ENCODE results near the gene ZNF536. TPM values are rescaled to one million over a fixed set of nuclear protein-coding genes. Genes with fewer than 3 reads are reported as not detected.

ZNF536 gene
- total RNA-seq, 1 experiment from 2014 or later = not detected

DNA sequence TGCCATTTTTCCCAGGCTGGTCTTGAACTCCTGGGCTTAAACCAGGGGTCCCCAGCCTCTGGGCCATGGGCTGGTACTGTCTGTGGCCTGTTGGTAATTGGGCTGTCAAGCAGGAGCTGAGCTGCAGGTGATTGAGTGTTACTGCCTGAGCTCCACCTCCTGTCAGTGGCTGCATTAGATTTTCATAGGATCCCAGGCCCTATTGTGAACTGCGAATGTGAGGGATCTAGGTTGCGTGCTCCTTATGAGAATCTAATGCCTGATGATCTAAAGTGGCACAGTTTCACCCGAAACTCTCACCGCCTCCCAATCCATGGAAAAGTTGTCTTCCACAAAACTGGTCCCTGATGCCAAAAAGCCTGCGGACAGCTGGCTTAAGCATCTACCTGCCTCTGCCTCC, 16.6 kb upstream of the ZNF536 start:
- intact Hi-C loops (cut with micrococcal nuclease) = no loop called here
- ChIA-PET POLR2A (ENCODE audit: unreplicated experiment) (no interaction called here), CTCF (no interaction called here)
- Histone ChIP-seq H2AFZ (ENCODE audit: low read length) (no peak overlapping the region), H4K20me1 (ENCODE audit: low read length) (no peaks in the 10 kb centered on the region), H3K4me1 (ENCODE audit: insufficient read depth, low read length) (no peaks in the 10 kb centered on the region), H3K36me3 (ENCODE audit: low read depth, low read length) (no peaks in the 10 kb centered on the region), H3K9ac (ENCODE audit: low read length) (no peak overlapping the region), H3K9me2 (replicated peaks; ENCODE audit: low read length) (no peaks in the 10 kb centered on the region), H3K4me3 (ENCODE audit: low read length) (no peak overlapping the region), H3F3A (ENCODE audit: low read length, unreplicated experiment) (no peaks in the 10 kb centered on the region), H3K79me2 (ENCODE audit: low read length) (no peaks in the 10 kb centered on the region), H3K27ac (ENCODE audit: low read length) (no peak overlapping the region), H3K27me3 (ENCODE audit: low read length) (peaks cover 4% of the 10 kb centered on the region; the same call in 1 of the 2 replicates), H3K4me2 (ENCODE audit: low read length) (no peak overlapping the region), H3K9me3 (ENCODE audit: low read length) (no peaks in the 10 kb centered on the region)
- TF ChIP-seq EZH2 (IDR thresholded peaks at IDR 0.05; ENCODE audit: low read length, unreplicated experiment) = no peak
- TF ChIP-seq EZH2phosphoT487 (IDR thresholded peaks at IDR 0.05; ENCODE audit: borderline replicate concordance, low read length) = no peak
- TF ChIP-seq, protein P1, sequence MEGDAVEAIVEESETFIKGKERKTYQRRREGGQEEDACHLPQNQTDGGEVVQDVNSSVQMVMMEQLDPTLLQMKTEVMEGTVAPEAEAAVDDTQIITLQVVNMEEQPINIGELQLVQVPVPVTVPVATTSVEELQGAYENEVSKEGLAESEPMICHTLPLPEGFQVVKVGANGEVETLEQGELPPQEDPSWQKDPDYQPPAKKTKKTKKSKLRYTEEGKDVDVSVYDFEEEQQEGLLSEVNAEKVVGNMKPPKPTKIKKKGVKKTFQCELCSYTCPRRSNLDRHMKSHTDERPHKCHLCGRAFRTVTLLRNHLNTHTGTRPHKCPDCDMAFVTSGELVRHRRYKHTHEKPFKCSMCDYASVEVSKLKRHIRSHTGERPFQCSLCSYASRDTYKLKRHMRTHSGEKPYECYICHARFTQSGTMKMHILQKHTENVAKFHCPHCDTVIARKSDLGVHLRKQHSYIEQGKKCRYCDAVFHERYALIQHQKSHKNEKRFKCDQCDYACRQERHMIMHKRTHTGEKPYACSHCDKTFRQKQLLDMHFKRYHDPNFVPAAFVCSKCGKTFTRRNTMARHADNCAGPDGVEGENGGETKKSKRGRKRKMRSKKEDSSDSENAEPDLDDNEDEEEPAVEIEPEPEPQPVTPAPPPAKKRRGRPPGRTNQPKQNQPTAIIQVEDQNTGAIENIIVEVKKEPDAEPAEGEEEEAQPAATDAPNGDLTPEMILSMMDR (conservative IDR thresholded peaks at IDR 0.05; ENCODE audit: low read depth, low read length) = no peak
- ATAC-seq (no peak), DNase-seq (no peak)
- no TSS peak for BruUV-seq (replicated peaks)

DNA sequence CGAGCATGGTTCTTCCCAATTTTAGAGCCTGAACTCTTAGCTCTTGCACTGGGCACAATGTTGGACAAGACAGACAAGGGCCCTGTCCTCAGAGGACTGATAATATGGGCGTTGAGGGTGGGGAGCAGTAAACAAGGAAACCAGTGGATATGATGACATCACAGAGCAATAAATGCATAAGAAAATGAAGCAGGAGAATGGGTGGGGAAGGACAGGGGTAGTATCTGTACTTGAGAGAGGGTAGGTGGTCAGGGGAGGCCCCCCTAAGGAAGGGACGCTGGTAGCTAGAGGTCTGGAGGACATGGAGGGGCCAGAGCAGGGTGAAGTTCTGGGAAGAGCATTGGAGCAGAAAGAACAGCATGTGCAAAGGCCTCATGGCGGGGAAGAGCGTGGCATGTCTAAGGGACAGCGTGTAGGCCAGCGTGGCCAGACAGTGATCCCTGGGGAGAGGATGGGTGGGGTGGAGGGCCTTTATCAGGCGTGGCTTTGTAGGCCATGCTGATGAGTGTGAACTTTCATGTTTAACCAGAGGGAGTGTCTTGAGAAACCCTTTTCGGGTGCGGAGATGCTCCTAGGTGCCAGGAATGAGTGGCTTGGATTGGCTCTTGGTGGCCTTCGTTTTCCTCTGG, 15.1 kb upstream of the ZNF536 start:
- Histone ChIP-seq H3K9me3 (ENCODE audit: low read length) (no peaks in the 10 kb centered on the region), H3K36me3 (ENCODE audit: low read depth, low read length) (no peaks in the 10 kb centered on the region), H3K9ac (ENCODE audit: low read length) (no peak overlapping the region), H2AFZ (ENCODE audit: low read length) (no peak overlapping the region), H3K4me1 (ENCODE audit: insufficient read depth, low read length) (no peaks in the 10 kb centered on the region), H3K27me3 (ENCODE audit: low read length) (peaks cover 5% of the 10 kb centered on the region; the same call in 1 of the 2 replicates), H4K20me1 (ENCODE audit: low read length) (no peaks in the 10 kb centered on the region), H3K9me2 (replicated peaks; ENCODE audit: low read length) (no peaks in the 10 kb centered on the region), H3F3A (ENCODE audit: low read length, unreplicated experiment) (no peaks in the 10 kb centered on the region), H3K79me2 (ENCODE audit: low read length) (no peaks in the 10 kb centered on the region), H3K4me2 (ENCODE audit: low read length) (no peak overlapping the region), H3K4me3 (ENCODE audit: low read length) (no peak overlapping the region), H3K27ac (ENCODE audit: low read length) (no peak overlapping the region)
- POLR2A ChIA-PET (ENCODE audit: unreplicated experiment) = no interaction called here
- no peak for DNase-seq
- no peak for ATAC-seq
- CTCF ChIA-PET = no interaction called here
- intact Hi-C loops (cut with micrococcal nuclease) = no loop called here
- TF ChIP-seq EZH2phosphoT487 (IDR thresholded peaks at IDR 0.05; ENCODE audit: borderline replicate concordance, low read length) (no peak), EZH2 (IDR thresholded peaks at IDR 0.05; ENCODE audit: low read length, unreplicated experiment) (no peak)
- TF ChIP-seq, protein P1 (conservative IDR thresholded peaks at IDR 0.05; ENCODE audit: low read depth, low read length) = no peak
- no TSS peak for BruUV-seq (replicated peaks)

DNA sequence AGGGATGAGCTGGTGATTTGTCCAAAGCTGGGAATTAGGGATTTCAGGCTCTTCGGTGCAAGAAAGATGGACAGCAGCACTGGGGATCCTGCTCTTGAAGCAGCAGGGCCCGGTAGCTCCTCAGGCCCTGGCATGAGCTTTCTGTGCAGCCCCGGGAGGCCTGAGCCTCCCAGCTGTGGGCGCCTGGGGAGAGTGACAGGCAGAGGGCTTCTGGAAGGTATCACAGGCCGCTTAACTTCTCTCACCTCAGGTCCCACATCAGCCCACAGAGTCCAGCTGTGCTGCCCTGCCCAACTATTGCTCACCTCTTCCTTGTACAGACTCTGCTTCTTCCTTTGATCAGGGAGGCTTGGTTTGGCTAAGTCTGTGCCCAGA, 14.6 kb upstream of the ZNF536 start:
- no peaks in the 10 kb centered on the region for H3K9me2 ChIP-seq (replicated peaks; ENCODE audit: low read length)
- no peaks in the 10 kb centered on the region for H3F3A ChIP-seq (ENCODE audit: low read length, unreplicated experiment)
- ChIA-PET POLR2A (ENCODE audit: unreplicated experiment) (no interaction called here), CTCF (no interaction called here)
- no peaks in the 10 kb centered on the region for H3K79me2 ChIP-seq (ENCODE audit: low read length)
- peaks cover 5% of the 10 kb centered on the region; the same call in 1 of the 2 replicates for H3K27me3 ChIP-seq (ENCODE audit: low read length)
- H3K4me2 ChIP-seq (ENCODE audit: low read length) = no peak overlapping the region
- TF ChIP-seq, protein P1 (conservative IDR thresholded peaks at IDR 0.05; ENCODE audit: low read depth, low read length) = no peak
- TF ChIP-seq EZH2phosphoT487 (IDR thresholded peaks at IDR 0.05; ENCODE audit: borderline replicate concordance, low read length) = no peak
- TF ChIP-seq EZH2 (IDR thresholded peaks at IDR 0.05; ENCODE audit: low read length, unreplicated experiment) = no peak
- no TSS peak for BruUV-seq (replicated peaks)
- intact Hi-C loops (cut with micrococcal nuclease) = no loop called here
- ATAC-seq (no peak), DNase-seq (no peak)
- no peaks in the 10 kb centered on the region for H3K4me1 ChIP-seq (ENCODE audit: insufficient read depth, low read length)
- H2AFZ ChIP-seq (ENCODE audit: low read length) = no peak overlapping the region
- H3K4me3 ChIP-seq (ENCODE audit: low read length) = no peak overlapping the region
- no peaks in the 10 kb centered on the region for H4K20me1 ChIP-seq (ENCODE audit: low read length)
- no peaks in the 10 kb centered on the region for H3K9me3 ChIP-seq (ENCODE audit: low read length)
- H3K36me3 ChIP-seq (ENCODE audit: low read depth, low read length) = no peaks in the 10 kb centered on the region
- H3K27ac ChIP-seq (ENCODE audit: low read length) = no peak overlapping the region
- no peak overlapping the region for H3K9ac ChIP-seq (ENCODE audit: low read length)
